BLaER1 (cell line): ENCODE measurements around the gene CEACAM1.
"Not testable (repeated sequence)": the region's sequence is repeated elsewhere in the genome, so short reads cannot be mapped to it uniquely, and the experiment has no call there.

Experiments used
- H3K27ac ChIP-seq: shearing (Covaris generic); formaldehyde crosslinking; 2 replicates; pipeline ENCODE4 v1.8.1; 2022
- H3K27me3 ChIP-seq: shearing (Covaris generic); formaldehyde crosslinking; 2 replicates; pipeline ENCODE4 v1.8.1; 2022
- H3K36me3 ChIP-seq: shearing (Covaris generic); formaldehyde crosslinking; 2 replicates; pipeline ENCODE4 v1.8.1; 2022
- H3K4me1 ChIP-seq: shearing (Covaris generic); formaldehyde crosslinking; 2 replicates; pipeline ENCODE4 v1.8.1; 2022
- H3K4me2 ChIP-seq: shearing (Covaris generic); formaldehyde crosslinking; 2 replicates; pipeline ENCODE4 v1.8.1; 2022
- H3K4me3 ChIP-seq: shearing (Covaris generic); formaldehyde crosslinking; 2 replicates; pipeline ENCODE4 v1.8.1; 2022
- H3K9ac ChIP-seq: shearing (Covaris generic); formaldehyde crosslinking; 2 replicates; pipeline ENCODE4 v1.8.1; 2022
- H3K9me3 ChIP-seq: shearing (Covaris generic); formaldehyde crosslinking; 2 replicates; pipeline ENCODE4 v1.8.1; 2022
- H4K20me1 ChIP-seq: shearing (Covaris generic); formaldehyde crosslinking; 2 replicates; pipeline ENCODE4 v1.8.1; 2022
- Cebpa-rat ChIP-seq: shearing (Covaris generic); IDR thresholded peaks from 2 replicates; pipeline ENCODE4 v1.8.1; 2022

CEACAM1 gene

DNA sequence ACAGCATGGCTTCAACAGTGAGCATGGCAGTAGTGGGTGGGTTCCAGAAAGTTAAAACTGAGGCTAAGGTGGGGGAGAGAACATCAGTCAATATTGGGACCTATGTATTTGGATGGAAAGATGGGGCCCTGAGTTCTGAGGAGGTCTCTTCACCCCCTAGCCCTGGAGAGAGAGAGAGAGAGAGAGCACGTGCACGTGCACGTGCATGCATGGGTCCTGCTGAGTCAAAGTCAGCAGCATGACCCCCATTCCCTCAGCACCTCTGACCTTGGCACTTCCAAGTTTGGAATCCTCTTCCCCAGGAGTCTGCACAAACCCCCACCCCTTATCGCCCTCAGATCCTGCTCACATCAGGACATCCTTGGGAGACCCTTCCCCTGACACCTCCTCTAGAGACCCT lies 32.5 kb upstream of the CEACAM1 start:
- peaks cover 32% of the 10 kb centered on the region for H4K20me1 ChIP-seq
- no peaks in the 10 kb centered on the region for H3K9me3 ChIP-seq
- no peaks in the 10 kb centered on the region for H3K36me3 ChIP-seq
- no peak overlapping the region for H3K27ac ChIP-seq
- H3K9ac ChIP-seq = no peak overlapping the region
- H3K4me3 ChIP-seq = no peak overlapping the region
- peaks cover 43% of the 10 kb centered on the region for H3K27me3 ChIP-seq
- TF ChIP-seq Cebpa-rat = no peak
- no peak overlapping the region for H3K4me2 ChIP-seq
- H3K4me1 ChIP-seq = peaks cover 8% of the 10 kb centered on the region

- H3K36me3 ChIP-seq = no peaks in the 10 kb centered on the region
- no peak overlapping the region for H3K9ac ChIP-seq
- no peak for TF ChIP-seq Cebpa-rat
- H3K27me3 ChIP-seq = peaks cover 64% of the 10 kb centered on the region
- no peak overlapping the region for H3K4me2 ChIP-seq
- no peak overlapping the region for H3K27ac ChIP-seq
- peaks cover 54% of the 10 kb centered on the region for H4K20me1 ChIP-seq
- H3K4me1 ChIP-seq = peaks cover 29% of the 10 kb centered on the region
- no peak overlapping the region for H3K4me3 ChIP-seq
- H3K9me3 ChIP-seq = no peaks in the 10 kb centered on the region
Observed at GRCh38 chr19:42558450-42559150, 30.3 kb upstream of the CEACAM1 start.

- H3K4me2 ChIP-seq, H3K9me3 ChIP-seq, H3K4me3 ChIP-seq, H3K36me3 ChIP-seq, H3K27ac ChIP-seq, H3K9ac ChIP-seq: not testable (repeated sequence)
- H4K20me1 ChIP-seq = peaks cover 65% of the 10 kb centered on the region
- H3K4me1 ChIP-seq = peaks cover 40% of the 10 kb centered on the region
- peaks cover 72% of the 10 kb centered on the region for H3K27me3 ChIP-seq
Observed at GRCh38 chr19:42557386-42557871, 29.1 kb upstream of the CEACAM1 start.

GRCh38 chr19:42555801-42556200 lies 27.5 kb upstream of the CEACAM1 start:
- H3K36me3 ChIP-seq = no peaks in the 10 kb centered on the region
- peak overlapping the region; percentile 75 for H3K4me2 ChIP-seq
- H3K9me3 ChIP-seq = peaks cover 14% of the 10 kb centered on the region
- no peak overlapping the region for H3K4me3 ChIP-seq
- H3K9ac ChIP-seq = no peak overlapping the region
- H4K20me1 ChIP-seq = peaks cover 77% of the 10 kb centered on the region
- peaks cover 88% of the 10 kb centered on the region for H3K27me3 ChIP-seq
- no peak overlapping the region for H3K27ac ChIP-seq
- peaks cover 40% of the 10 kb centered on the region for H3K4me1 ChIP-seq
- no peak for TF ChIP-seq Cebpa-rat

DNA sequence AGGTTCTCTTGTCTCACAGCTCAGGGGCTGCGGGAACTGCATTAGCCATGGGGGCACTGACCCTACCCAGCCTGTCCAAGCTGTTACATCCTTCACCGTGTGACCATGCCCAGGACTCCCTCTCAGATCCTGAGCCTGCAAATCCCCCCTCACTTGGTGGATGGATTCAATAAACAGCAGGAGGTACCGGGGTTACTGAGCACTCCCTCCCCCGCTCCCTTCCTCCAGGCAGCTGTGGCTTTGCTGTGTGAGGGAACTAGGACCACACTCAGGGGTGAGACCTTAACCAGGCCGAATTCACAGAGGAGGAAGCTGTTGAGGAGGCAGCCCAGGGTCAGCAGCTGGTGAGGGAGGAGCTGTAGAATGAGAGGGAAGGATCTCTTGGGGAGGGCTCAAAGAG lies 27.0 kb upstream of the CEACAM1 start:
- peak overlapping the region; percentile 75 for H3K4me2 ChIP-seq
- no peak for TF ChIP-seq Cebpa-rat
- H3K9me3 ChIP-seq = peaks cover 18% of the 10 kb centered on the region
- no peak overlapping the region for H3K4me3 ChIP-seq
- H3K4me1 ChIP-seq = peaks cover 40% of the 10 kb centered on the region
- H4K20me1 ChIP-seq = peaks cover 74% of the 10 kb centered on the region
- H3K27ac ChIP-seq = no peak overlapping the region
- no peak overlapping the region for H3K9ac ChIP-seq
- H3K36me3 ChIP-seq = no peaks in the 10 kb centered on the region
- H3K27me3 ChIP-seq = peaks cover 90% of the 10 kb centered on the region

DNA sequence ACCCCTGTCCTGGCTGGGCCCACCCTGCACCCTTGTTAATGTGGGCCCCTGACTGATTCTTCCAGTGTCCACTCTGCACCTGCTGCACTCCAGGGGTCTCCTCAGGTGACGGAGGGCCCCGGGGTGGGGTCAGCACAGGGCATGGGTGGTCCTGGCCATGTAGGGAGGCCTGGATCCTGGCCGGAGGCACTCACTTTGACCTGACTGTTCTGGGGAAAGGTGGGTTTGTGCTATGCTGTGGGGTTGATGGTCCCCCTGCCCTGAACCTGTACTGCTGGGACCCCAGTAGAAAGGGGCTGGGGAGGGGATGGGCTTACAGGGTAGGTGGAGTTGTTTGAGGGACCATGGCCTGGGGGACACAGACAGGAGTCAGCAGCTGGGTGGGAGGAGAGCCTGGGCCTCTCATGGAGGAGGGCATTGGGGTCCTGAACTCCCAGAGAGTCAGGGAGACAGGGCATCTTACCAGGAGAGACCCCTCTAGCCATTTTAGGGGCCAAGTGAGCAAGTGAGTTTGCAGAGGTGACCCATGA lies 25.8 kb upstream of the CEACAM1 start:
- TF ChIP-seq Cebpa-rat = no peak
- peaks cover 67% of the 10 kb centered on the region for H4K20me1 ChIP-seq
- H3K4me1 ChIP-seq = peaks cover 40% of the 10 kb centered on the region
- H3K9ac ChIP-seq = no peak overlapping the region
- H3K27me3 ChIP-seq = peaks cover 93% of the 10 kb centered on the region
- no peaks in the 10 kb centered on the region for H3K36me3 ChIP-seq
- H3K27ac ChIP-seq = no peak overlapping the region
- H3K4me2 ChIP-seq = peak overlapping the region; percentile 63
- H3K4me3 ChIP-seq = no peak overlapping the region
- peaks cover 31% of the 10 kb centered on the region for H3K9me3 ChIP-seq

GRCh38 chr19:42553292-42554045 lies 25.2 kb upstream of the CEACAM1 start:
- Histone ChIP-seq H3K4me1 (peaks cover 40% of the 10 kb centered on the region), H4K20me1 (peaks cover 67% of the 10 kb centered on the region), H3K27me3 (peaks cover 92% of the 10 kb centered on the region), H3K9me3 (peaks cover 36% of the 10 kb centered on the region), H3K9ac (no peak overlapping the region), H3K4me2 (peak overlapping the region; percentile 63), H3K36me3 (no peaks in the 10 kb centered on the region), H3K4me3 (no peak overlapping the region), H3K27ac (no peak overlapping the region)
- TF ChIP-seq Cebpa-rat = no peak

DNA sequence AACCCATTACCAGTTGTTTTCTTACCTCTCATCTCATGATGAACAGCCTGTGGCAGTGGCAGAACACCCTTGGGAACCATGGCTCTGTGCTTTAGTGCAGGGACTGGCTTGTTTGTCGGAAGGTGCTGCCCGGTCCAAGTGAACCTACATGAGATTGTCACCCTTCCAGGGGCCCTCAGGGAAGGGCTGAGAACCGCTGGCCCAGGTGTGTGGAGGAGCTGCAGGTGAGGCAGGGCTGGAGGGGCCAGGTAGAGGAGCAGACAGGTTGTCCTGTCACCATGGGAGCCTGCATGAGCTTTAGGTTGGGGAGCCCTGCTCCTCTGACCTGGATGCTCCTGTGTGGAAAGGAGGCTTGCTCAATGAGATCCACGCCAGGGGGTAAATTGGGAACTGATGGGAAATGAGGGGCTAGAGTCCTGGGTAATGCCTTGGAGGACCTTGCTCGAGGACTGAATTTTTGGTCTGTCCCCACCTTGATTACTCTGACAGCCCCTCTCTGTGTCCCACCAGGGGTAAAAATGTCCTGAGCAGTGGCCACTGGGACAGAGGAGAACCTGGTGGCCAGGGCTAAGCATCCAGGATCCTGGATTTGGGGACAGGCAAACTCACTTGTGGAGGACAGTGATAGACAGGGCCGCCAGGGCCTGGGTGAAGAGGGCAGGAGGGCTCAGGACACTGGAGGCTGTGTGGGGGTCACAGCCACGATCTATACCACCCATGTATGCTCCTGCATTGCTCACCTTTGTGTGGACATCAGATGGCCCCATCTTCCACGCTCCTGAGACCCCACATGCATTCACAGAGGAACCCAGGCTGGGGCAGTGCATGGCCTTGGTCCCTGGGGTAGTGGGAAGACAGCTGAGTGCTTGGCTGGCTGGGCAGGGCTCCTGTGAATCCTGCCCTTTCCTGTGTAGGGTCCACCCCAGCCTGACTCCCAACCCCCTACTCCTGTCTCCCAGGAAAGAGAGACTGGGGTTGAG lies 24.1 kb upstream of the CEACAM1 start:
- H3K4me2 ChIP-seq = peak overlapping the region; percentile 63
- H3K9me3 ChIP-seq = peaks cover 46% of the 10 kb centered on the region
- no peak overlapping the region for H3K9ac ChIP-seq
- H3K27me3 ChIP-seq = peaks cover 94% of the 10 kb centered on the region
- no peak overlapping the region for H3K27ac ChIP-seq
- TF ChIP-seq Cebpa-rat = no peak
- H3K4me1 ChIP-seq = peaks cover 40% of the 10 kb centered on the region
- H3K36me3 ChIP-seq = no peaks in the 10 kb centered on the region
- H3K4me3 ChIP-seq = no peak overlapping the region
- peaks cover 61% of the 10 kb centered on the region for H4K20me1 ChIP-seq

DNA sequence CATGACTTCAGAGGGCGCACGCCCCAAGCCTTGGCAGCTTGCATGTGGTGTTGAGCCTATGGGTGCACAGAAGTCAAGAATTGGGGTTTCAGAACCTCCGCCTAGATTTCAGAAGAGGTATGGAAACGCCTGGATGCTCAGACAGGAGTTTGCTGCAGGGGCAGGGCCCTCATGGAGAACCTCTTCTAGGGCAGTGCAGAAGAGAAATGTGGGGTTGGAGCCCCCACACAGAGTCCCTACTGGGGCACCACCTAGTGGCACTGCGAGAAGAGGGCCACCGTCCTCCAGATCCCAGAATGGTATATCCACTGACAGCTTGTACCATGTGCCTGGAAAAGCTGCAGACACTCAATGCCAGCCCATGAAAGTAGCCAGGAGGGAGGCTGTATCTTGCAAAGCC lies 22.2 kb upstream of the CEACAM1 start:
- H3K9me3 ChIP-seq = peaks cover 46% of the 10 kb centered on the region
- H4K20me1 ChIP-seq = peaks cover 43% of the 10 kb centered on the region
- H3K36me3 ChIP-seq, H3K27ac ChIP-seq, H3K4me2 ChIP-seq, H3K4me3 ChIP-seq, H3K9ac ChIP-seq: not testable (repeated sequence)
- peaks cover 84% of the 10 kb centered on the region for H3K27me3 ChIP-seq
- peaks cover 30% of the 10 kb centered on the region for H3K4me1 ChIP-seq

GRCh38 chr19:42549067-42549466 lies 20.8 kb upstream of the CEACAM1 start:
- H3K27ac ChIP-seq, H3K9ac ChIP-seq, H3K36me3 ChIP-seq, H3K4me3 ChIP-seq, H3K4me2 ChIP-seq: not testable (repeated sequence)
- Histone ChIP-seq H3K27me3 (peaks cover 69% of the 10 kb centered on the region), H3K4me1 (peaks cover 16% of the 10 kb centered on the region), H3K9me3 (peaks cover 46% of the 10 kb centered on the region), H4K20me1 (peaks cover 28% of the 10 kb centered on the region)
